Measurements from ENCODE around the gene ASXL3.

The ASXL3 gene

GRCh38 chr18:33576999-33577646 is 896 bp upstream of the ASXL3 start:
- H3K9me3 Mint-ChIP-seq = no peaks in the 10 kb centered on the region
- no peak for ATAC-seq
- H3K4me1 Mint-ChIP-seq = peaks cover 7% of the 10 kb centered on the region
- peak overlapping the region; percentile 77 for H3K4me3 Mint-ChIP-seq
- H3K36me3 Mint-ChIP-seq = no peaks in the 10 kb centered on the region
- H3K27me3 Mint-ChIP-seq = peaks cover 14% of the 10 kb centered on the region
- H3K27ac Mint-ChIP-seq = no peak overlapping the region

- ATAC-seq = peak; percentile 34
- no peaks in the 10 kb centered on the region for H3K9me3 Mint-ChIP-seq
- no peak overlapping the region for H3K27ac Mint-ChIP-seq
- peak overlapping the region; percentile 40 for H3K4me3 Mint-ChIP-seq
- no peaks in the 10 kb centered on the region for H3K36me3 Mint-ChIP-seq
- peaks cover 14% of the 10 kb centered on the region for H3K27me3 Mint-ChIP-seq
- peaks cover 7% of the 10 kb centered on the region for H3K4me1 Mint-ChIP-seq
These were observed 714 bp downstream of the ASXL3 start for GRCh38 chr18:33578518-33579348.

GRCh38 chr18:33579349-33580215 is 1.6 kb downstream of the ASXL3 start:
- no peaks in the 10 kb centered on the region for H3K9me3 Mint-ChIP-seq
- peaks cover 7% of the 10 kb centered on the region for H3K4me1 Mint-ChIP-seq
- H3K4me3 Mint-ChIP-seq = no peak overlapping the region
- ATAC-seq = no peak
- H3K27ac Mint-ChIP-seq = no peak overlapping the region
- H3K36me3 Mint-ChIP-seq = no peaks in the 10 kb centered on the region
- peaks cover 14% of the 10 kb centered on the region for H3K27me3 Mint-ChIP-seq

GRCh38 chr18:33580546-33580945 is 2.5 kb downstream of the ASXL3 start:
- Mint-ChIP-seq H3K27me3 (peaks cover 7% of the 10 kb centered on the region), H3K4me1 (peaks cover 7% of the 10 kb centered on the region), H3K9me3 (no peaks in the 10 kb centered on the region), H3K4me3 (no peak overlapping the region), H3K36me3 (no peaks in the 10 kb centered on the region), H3K27ac (no peak overlapping the region)
- no peak for ATAC-seq

GRCh38 chr18:33581856-33582255 is 3.8 kb downstream of the ASXL3 start:
- H3K4me3 Mint-ChIP-seq = no peak overlapping the region
- peaks cover 7% of the 10 kb centered on the region for H3K4me1 Mint-ChIP-seq
- H3K36me3 Mint-ChIP-seq = no peaks in the 10 kb centered on the region
- H3K27ac Mint-ChIP-seq = no peak overlapping the region
- no peaks in the 10 kb centered on the region for H3K27me3 Mint-ChIP-seq
- peaks cover 3% of the 10 kb centered on the region for H3K9me3 Mint-ChIP-seq
- no peak for ATAC-seq

GRCh38 chr18:33583901-33584300 is 5.9 kb downstream of the ASXL3 start:
- no peaks in the 10 kb centered on the region for H3K36me3 Mint-ChIP-seq
- H3K4me3 Mint-ChIP-seq = no peak overlapping the region

GRCh38 chr18:33584548-33585430 is 6.8 kb downstream of the ASXL3 start:
- Mint-ChIP-seq H3K9me3 (peaks cover 3% of the 10 kb centered on the region), H3K4me3 (no peak overlapping the region), H3K4me1 (no peaks in the 10 kb centered on the region), H3K36me3 (no peaks in the 10 kb centered on the region), H3K27me3 (no peaks in the 10 kb centered on the region), H3K27ac (no peak overlapping the region)
- ATAC-seq = no peak

More at GRCh38 chr18:33583901-33584300, 5.9 kb downstream of the ASXL3 start:
- no peak overlapping the region for H3K27ac Mint-ChIP-seq
- no peaks in the 10 kb centered on the region for H3K4me1 Mint-ChIP-seq
- H3K27me3 Mint-ChIP-seq = no peaks in the 10 kb centered on the region
- ATAC-seq = no peak
- H3K9me3 Mint-ChIP-seq = peaks cover 3% of the 10 kb centered on the region

- no peak for ATAC-seq
These were observed 7.4 kb downstream of the ASXL3 start for GRCh38 chr18:33585431-33585775.

GRCh38 chr18:33588361-33588760 is 10.3 kb downstream of the ASXL3 start:
- Mint-ChIP-seq H3K36me3 (no peaks in the 10 kb centered on the region), H3K4me1 (no peaks in the 10 kb centered on the region), H3K9me3 (peaks cover 6% of the 10 kb centered on the region), H3K27ac (no peak overlapping the region), H3K27me3 (no peaks in the 10 kb centered on the region), H3K4me3 (no peak overlapping the region)
- no peak for ATAC-seq

More at GRCh38 chr18:33585431-33585775, 7.4 kb downstream of the ASXL3 start:
- H3K9me3 Mint-ChIP-seq = peaks cover 3% of the 10 kb centered on the region
- H3K36me3 Mint-ChIP-seq = no peaks in the 10 kb centered on the region
- H3K27ac Mint-ChIP-seq = no peak overlapping the region
- no peaks in the 10 kb centered on the region for H3K4me1 Mint-ChIP-seq
- no peak overlapping the region for H3K4me3 Mint-ChIP-seq
- no peaks in the 10 kb centered on the region for H3K27me3 Mint-ChIP-seq

- no peak for ATAC-seq
- Mint-ChIP-seq H3K36me3 (no peaks in the 10 kb centered on the region), H3K4me1 (no peaks in the 10 kb centered on the region), H3K27ac (no peak overlapping the region), H3K4me3 (no peak overlapping the region), H3K9me3 (peaks cover 3% of the 10 kb centered on the region), H3K27me3 (no peaks in the 10 kb centered on the region)
These were observed 15.2 kb downstream of the ASXL3 start for GRCh38 chr18:33593261-33593660.

- ATAC-seq = no peak
- Mint-ChIP-seq H3K36me3 (no peaks in the 10 kb centered on the region), H3K9me3 (peaks cover 3% of the 10 kb centered on the region), H3K27ac (no peak overlapping the region), H3K4me3 (no peak overlapping the region), H3K27me3 (no peaks in the 10 kb centered on the region), H3K4me1 (no peaks in the 10 kb centered on the region)
These were observed 16.8 kb downstream of the ASXL3 start for GRCh38 chr18:33594799-33595198.

- Mint-ChIP-seq H3K4me1 (no peaks in the 10 kb centered on the region), H3K36me3 (no peaks in the 10 kb centered on the region), H3K27ac (no peak overlapping the region), H3K9me3 (peaks cover 3% of the 10 kb centered on the region), H3K27me3 (no peaks in the 10 kb centered on the region), H3K4me3 (no peak overlapping the region)
- no peak for ATAC-seq
These were observed 18.3 kb downstream of the ASXL3 start for GRCh38 chr18:33596178-33596854.

GRCh38 chr18:33600846-33601245 is 22.8 kb downstream of the ASXL3 start:
- H3K4me3 Mint-ChIP-seq = no peak overlapping the region
- no peaks in the 10 kb centered on the region for H3K27me3 Mint-ChIP-seq
- ATAC-seq = no peak
- H3K9me3 Mint-ChIP-seq = peaks cover 3% of the 10 kb centered on the region
- no peaks in the 10 kb centered on the region for H3K4me1 Mint-ChIP-seq
- no peaks in the 10 kb centered on the region for H3K36me3 Mint-ChIP-seq
- H3K27ac Mint-ChIP-seq = no peak overlapping the region

GRCh38 chr18:33603454-33603853 is 25.4 kb downstream of the ASXL3 start:
- H3K4me1 Mint-ChIP-seq = no peaks in the 10 kb centered on the region
- H3K4me3 Mint-ChIP-seq = no peak overlapping the region
- H3K36me3 Mint-ChIP-seq = no peaks in the 10 kb centered on the region
- ATAC-seq = no peak
- H3K27ac Mint-ChIP-seq = no peak overlapping the region
- H3K27me3 Mint-ChIP-seq = no peaks in the 10 kb centered on the region
- peaks cover 3% of the 10 kb centered on the region for H3K9me3 Mint-ChIP-seq

All from stimulated activated memory B cell treated with anti-CD40 and anti-IgM and Interleukin-4, amounts not matched to agents 10 μg/mL and 1 μg/mL and 100 μg/mL, for 72 hours (primary cell).